Panc1 (cell line): ENCODE results near the gene STX2. TPM values are rescaled to one million over a fixed set of nuclear protein-coding genes. Genes with fewer than 3 reads are reported as not detected.

Experiments
- ATAC-seq: fragments of 200-7000 bp; cut with Tn5 transposase; 2 replicates; pipeline ENCODE4 v1.9.1; 2020; ENCODE audit warnings: mild to moderate bottlenecking, moderate library complexity
- BruUV-seq: library from RNA; stranded (reverse); fragments of 400-500 nt; replicated peaks from 2 replicates; lab custom pipeline; 2021; lab: Mats Ljungman, UMichigan
- CTCF ChIA-PET: fragments of 300-600 bp; sonication (Branson Sonifier 250); formaldehyde crosslinking; loops from one replicate; lab custom pipeline; 2022; ENCODE audit warnings: antibody characterized with exemption; lab: Charles Lee
- POLR2A ChIA-PET: fragments of 300-600 bp; sonication (Branson Sonifier 250); formaldehyde crosslinking; loops from one replicate; lab custom pipeline; 2022; ENCODE audit warnings: antibody characterized with exemption; lab: Charles Lee
- DNase-seq: peaks from one replicate; pipeline ENCODE4 v3.0.0-alpha.2; 2010; ENCODE audit warnings: low read depth, low spot score
- H3K27ac ChIP-seq: 2 replicates; pipeline ENCODE4 v1.5.1; 2011; ENCODE audit warnings: mild to moderate bottlenecking, low read length, inconsistent platforms
- H3K27me3 ChIP-seq: fragments of 200-500 bp; sonication (Bioruptor generic); 2 replicates; pipeline ENCODE4 v1.6.0; 2014; ENCODE audit warnings: low read length, inconsistent platforms; ENCODE audit not compliant: control insufficient read depth, insufficient read depth
- H3K36me3 ChIP-seq: fragments of 200-500 bp; sonication (Bioruptor generic); 2 replicates; pipeline ENCODE4 v1.5.1; 2014; ENCODE audit warnings: inconsistent platforms, mild to moderate bottlenecking, low read length, moderate library complexity; ENCODE audit not compliant: control insufficient read depth, insufficient read depth
- H3K4me1 ChIP-seq: 2 replicates; pipeline ENCODE4 v1.5.1; 2011; ENCODE audit warnings: inconsistent platforms, mild to moderate bottlenecking, low read length, moderate library complexity; ENCODE audit not compliant: control insufficient read depth, insufficient read depth
- H3K4me3 ChIP-seq, 2 experiments: 2 replicates each; pipeline ENCODE4 v1.5.1; 2011 to 2012; ENCODE audit warnings: low read depth in 2 of 2, low read length in 2 of 2, mild to moderate bottlenecking in 2 of 2, inconsistent platforms in 1 of 2, moderate library complexity in 1 of 2
- H3K9me3 ChIP-seq: fragments of 200-500 bp; sonication (Bioruptor generic); 2 replicates; pipeline ENCODE4 v1.5.1; 2014; ENCODE audit warnings: low read depth, mild to moderate bottlenecking, inconsistent platforms, low read length, moderate library complexity; ENCODE audit not compliant: control insufficient read depth, insufficient read depth
- CTCF ChIP-seq: fragments of 450-650 bp; IDR thresholded peaks from 2 replicates; pipeline ENCODE4 v1.5.1; 2017; ENCODE audit warnings: mild to moderate bottlenecking
- POLR2AphosphoS5 ChIP-seq: IDR thresholded peaks from 2 replicates; pipeline ENCODE4 v1.6.1; 2012; ENCODE audit warnings: mild to moderate bottlenecking, low read depth, low read length, moderate library complexity
- REST ChIP-seq, 2 experiments: IDR thresholded peaks; 2 replicates each; pipeline ENCODE4 v1.6.1; 2011 to 2012; ENCODE audit warnings: low read depth in 2 of 2, control low read depth in 1 of 2, low read length in 1 of 2, mild to moderate bottlenecking in 1 of 2, moderate library complexity in 1 of 2; ENCODE audit not compliant: insufficient read depth in 1 of 2
- SIN3A ChIP-seq: IDR thresholded peaks from 2 replicates; pipeline ENCODE4 v1.6.1; 2012; ENCODE audit warnings: low read depth, mild to moderate bottlenecking, low read length, moderate library complexity, borderline replicate concordance; ENCODE audit not compliant: insufficient read depth
- TCF7L2 ChIP-seq: IDR thresholded peaks from 2 replicates; pipeline ENCODE4 v1.6.1; 2011; ENCODE audit warnings: mild to moderate bottlenecking, low read depth, low read length, inconsistent platforms
- in situ Hi-C: cut with HindIII; loops from 2 replicates; pipeline ENCODE4 v1.10.0; 2016; ENCODE audit warnings: low sequenced_read_pairs, low pct_unique_long_range_greater_than_20kb
- intact Hi-C: fragments of 100-400 bp; cut with micrococcal nuclease; formaldehyde crosslinking; loops from one replicate; pipeline ENCODE4 v1.10.0; 2022; ENCODE audit not compliant: unreplicated experiment
- total RNA-seq: library from RNA; stranded (reverse); gene quantifications from one replicate; pipeline ENCODE4 v1.2.1, GENCODE V29; 2021; ENCODE audit not compliant: unreplicated experiment

STX2 gene
- total RNA-seq, 1 experiment from 2014 or later, result 34.0 TPM

GRCh38 chr12:130831876-130832405 lies 7.1 kb downstream of the STX2 start:
- H3K4me3 ChIP-seq, result no peak overlapping the region
- no TSS peak for BruUV-seq
- no peaks in the 10 kb centered on the region for H3K4me1 ChIP-seq
- no peaks in the 10 kb centered on the region for H3K9me3 ChIP-seq
- intact Hi-C loops, result no loop called here
- H3K27me3 ChIP-seq, result no peaks in the 10 kb centered on the region
- H3K36me3 ChIP-seq, result no peaks in the 10 kb centered on the region
- H3K27ac ChIP-seq, result no peak overlapping the region
- POLR2A ChIA-PET, result interaction anchor here (0.6 kb wide), 1 partner anchor 523 kb away, joined by 8 read pairs; no protein-coding TSS in a partner anchor
- CTCF ChIA-PET, result no interaction called here
- ATAC-seq (no peak), DNase-seq (no peak)
- TF ChIP-seq SIN3A (no peak), REST (IDR thresholded peaks at IDR 0.05; ENCODE audit: insufficient read depth in 1 of 2, low read depth in 2 of 2, low read length in 1 of 2) (no peak), CTCF (no peak), TCF7L2 (no peak), POLR2AphosphoS5 (no peak)
- in situ Hi-C loops, result no loop called here

- no peak for TF ChIP-seq POLR2AphosphoS5
- no peak for TF ChIP-seq SIN3A
- TF ChIP-seq CTCF, result no peak
- no peak for TF ChIP-seq TCF7L2
- TF ChIP-seq REST (IDR thresholded peaks at IDR 0.05; ENCODE audit: insufficient read depth in 1 of 2, low read depth in 2 of 2, low read length in 1 of 2), result no peak
- intact Hi-C loops, result no loop called here
- CTCF ChIA-PET, result no interaction called here
These were observed 7.8 kb downstream of the STX2 start for GRCh38 chr12:130831246-130831645.

More at GRCh38 chr12:130831246-130831645, 7.8 kb downstream of the STX2 start:
- H3K4me1 ChIP-seq, result no peaks in the 10 kb centered on the region
- no TSS peak for BruUV-seq
- no peak for DNase-seq
- ATAC-seq, result no peak
- no peak overlapping the region for H3K27ac ChIP-seq
- no peaks in the 10 kb centered on the region for H3K9me3 ChIP-seq
- POLR2A ChIA-PET, result no interaction called here
- H3K36me3 ChIP-seq, result no peaks in the 10 kb centered on the region
- H3K4me3 ChIP-seq, result no peak overlapping the region
- in situ Hi-C loops, result no loop called here
- H3K27me3 ChIP-seq, result no peaks in the 10 kb centered on the region
